Putamen (tissue), 1 donor: ENCODE measurements around the gene NT5M.
"Not testable (repeated sequence)": the region's sequence is repeated elsewhere in the genome, so short reads cannot be mapped to it uniquely, and the experiment has no call there.

ENCODE experiments used
- DNase-seq: peaks from one replicate; pipeline ENCODE4 v3.0.0-alpha.2; 2016; ENCODE audit warnings: low spot score

The NT5M gene

GRCh38 chr17:17377071-17377967 lies 74.1 kb downstream of the NT5M start:
- DNase-seq: no peak

- peak; percentile 78 for DNase-seq
These were observed 76.2 kb downstream of the NT5M start for GRCh38 chr17:17379197-17379991.

GRCh38 chr17:17380145-17380925 lies 77.2 kb downstream of the NT5M start:
- DNase-seq: no peak

- no peak for DNase-seq
These were observed 78.4 kb downstream of the NT5M start for GRCh38 chr17:17381446-17382064.

- DNase-seq: no peak
These were observed 78.9 kb downstream of the NT5M start for GRCh38 chr17:17382065-17382459.

GRCh38 chr17:17382971-17383370 lies 79.8 kb downstream of the NT5M start:
- DNase-seq: no peak

GRCh38 chr17:17383431-17384290 lies 80.5 kb downstream of the NT5M start:
- not testable (repeated sequence) for DNase-seq

- DNase-seq: no peak
These were observed 81.1 kb downstream of the NT5M start for GRCh38 chr17:17384291-17384615.

- no peak for DNase-seq
These were observed 81.8 kb downstream of the NT5M start for GRCh38 chr17:17384961-17385360.

GRCh38 chr17:17385491-17385890 lies 82.3 kb downstream of the NT5M start:
- DNase-seq: peak; percentile 45

GRCh38 chr17:17386094-17386800 lies 83.1 kb downstream of the NT5M start:
- DNase-seq: no peak

- DNase-seq: no peak
These were observed 83.9 kb downstream of the NT5M start for GRCh38 chr17:17387017-17387497.

GRCh38 chr17:17387498-17388362 lies 84.6 kb downstream of the NT5M start:
- DNase-seq: no peak

GRCh38 chr17:17388657-17389496 lies 85.7 kb downstream of the NT5M start:
- no peak for DNase-seq

- no peak for DNase-seq
These were observed 88.6 kb downstream of the NT5M start for GRCh38 chr17:17391668-17392370.

- no peak for DNase-seq
These were observed 90.8 kb downstream of the NT5M start for GRCh38 chr17:17393976-17394375.

GRCh38 chr17:17394494-17394893 lies 91.3 kb downstream of the NT5M start:
- DNase-seq: no peak
